Stimulated activated CD4-positive, alpha-beta T cell treated with anti-CD3 and anti-CD28 coated beads, Interleukin-4, amount 100 ng/mL, for 24 hours (primary cell): ENCODE data around the gene IL9.

ENCODE experiments used
- DNase-seq: peaks from one replicate; pipeline ENCODE4 v3.0.0-alpha.2; 2020

IL9 gene

GRCh38 chr5:135895474-135896006 is at the start of gene IL9:
Gene IL9 (minus strand): TSS chr5:135895841. CDS start chr5:135895816, 25 bp downstream.
- no peak for DNase-seq

GRCh38 chr5:135944967-135945560 is 49.4 kb upstream of the IL9 start:
- peak; percentile 36 for DNase-seq

- DNase-seq: no peak
These were observed 48.9 kb upstream of the IL9 start for GRCh38 chr5:135944564-135944963.

- no peak for DNase-seq
These were observed 46.6 kb upstream of the IL9 start for GRCh38 chr5:135942202-135942771.

- DNase-seq: no peak
These were observed 46.1 kb upstream of the IL9 start for GRCh38 chr5:135941711-135942110.

GRCh38 chr5:135937245-135937911 is 41.7 kb upstream of the IL9 start:
- no peak for DNase-seq

GRCh38 chr5:135934939-135935338 is 39.3 kb upstream of the IL9 start:
- no peak for DNase-seq

GRCh38 chr5:135930949-135931295 is 35.3 kb upstream of the IL9 start:
- no peak for DNase-seq

GRCh38 chr5:135930029-135930948 is 34.6 kb upstream of the IL9 start:
- no peak for DNase-seq

- DNase-seq: no peak
These were observed 25.7 kb upstream of the IL9 start for GRCh38 chr5:135921388-135921787.

- no peak for DNase-seq
These were observed 24.6 kb upstream of the IL9 start for GRCh38 chr5:135920199-135920598.

- no peak for DNase-seq
These were observed 21.1 kb upstream of the IL9 start for GRCh38 chr5:135916638-135917263.

- no peak for DNase-seq
These were observed 19.9 kb upstream of the IL9 start for GRCh38 chr5:135915466-135916001.

- DNase-seq: no peak
These were observed 18.3 kb upstream of the IL9 start for GRCh38 chr5:135913713-135914626.

GRCh38 chr5:135905144-135905543 is 9.5 kb upstream of the IL9 start:
- no peak for DNase-seq

- DNase-seq: no peak
These were observed 6.0 kb upstream of the IL9 start for GRCh38 chr5:135901633-135902032.

- no peak for DNase-seq
These were observed 4.6 kb upstream of the IL9 start for GRCh38 chr5:135900276-135900675.

GRCh38 chr5:135898651-135899050 is 3.0 kb upstream of the IL9 start:
- DNase-seq: no peak

GRCh38 chr5:135894789-135895188 is 852 bp downstream of the IL9 start:
- no peak for DNase-seq

- DNase-seq: no peak
These were observed 1.4 kb downstream of the IL9 start for GRCh38 chr5:135894276-135894675.

- no peak for DNase-seq
These were observed 3.9 kb downstream of the IL9 start for GRCh38 chr5:135891791-135892190.
